ENCODE measurements around the gene ID2. TPM values are rescaled to one million over a fixed set of nuclear protein-coding genes. Genes with fewer than 3 reads are reported as not detected.

Gene ID2
- polyA plus RNA-seq, 1 donor from 2014 or later, result 71.6 TPM

- Histone ChIP-seq H4K20me1 (ENCODE audit: insufficient read depth) (no peaks in the 10 kb centered on the region), H3K27me3 (ENCODE audit: insufficient read depth, low read depth, low read length) (no peaks in the 10 kb centered on the region)
These were observed 38.9 kb downstream of the ID2 start for GRCh38 chr2:8720741-8721140.

GRCh38 chr2:8721410-8721809 is 39.6 kb downstream of the ID2 start:
- no peaks in the 10 kb centered on the region for H3F3A ChIP-seq (ENCODE audit: insufficient read depth, low read length, poor library complexity, severe bottlenecking)
- H3K27me3 ChIP-seq (ENCODE audit: insufficient read depth, low read depth, low read length), result no peaks in the 10 kb centered on the region
- no peaks in the 10 kb centered on the region for H3K36me3 ChIP-seq (ENCODE audit: insufficient read depth, low read length)
- H3K27ac ChIP-seq (ENCODE audit: low read length), result no peak overlapping the region
- no peaks in the 10 kb centered on the region for H3K9me3 ChIP-seq (ENCODE audit: low read length)
- no peak overlapping the region for H2AFZ ChIP-seq (ENCODE audit: low read depth, low read length)
- no peak overlapping the region for H3K4me2 ChIP-seq (ENCODE audit: low read length)
- TF ChIP-seq REST (IDR thresholded peaks at IDR 0.05; ENCODE audit: borderline replicate concordance) (no peak), EP300 (conservative IDR thresholded peaks at IDR 0.05; ENCODE audit: poor library complexity, severe bottlenecking) (no peak), SMC3 (conservative IDR thresholded peaks at IDR 0.05; ENCODE audit: poor library complexity) (no peak)
- H3K79me2 ChIP-seq (replicated peaks; ENCODE audit: insufficient read depth, low read length), result no peaks in the 10 kb centered on the region
- H3K9ac ChIP-seq (ENCODE audit: low read length), result no peak overlapping the region
- no peaks in the 10 kb centered on the region for H3K9me2 ChIP-seq (ENCODE audit: insufficient read depth, low read length)
- H3K4me3 ChIP-seq (ENCODE audit: low read length), result no peak overlapping the region
- H4K20me1 ChIP-seq (ENCODE audit: insufficient read depth), result no peaks in the 10 kb centered on the region

More at GRCh38 chr2:8720741-8721140, 38.9 kb downstream of the ID2 start:
- H3K27ac ChIP-seq (ENCODE audit: low read length), result no peak overlapping the region
- no peaks in the 10 kb centered on the region for H3K36me3 ChIP-seq (ENCODE audit: insufficient read depth, low read length)
- no peaks in the 10 kb centered on the region for H3F3A ChIP-seq (ENCODE audit: insufficient read depth, low read length, poor library complexity, severe bottlenecking)
- H3K9me2 ChIP-seq (ENCODE audit: insufficient read depth, low read length), result no peaks in the 10 kb centered on the region
- H3K9ac ChIP-seq (ENCODE audit: low read length), result no peak overlapping the region
- no peak overlapping the region for H3K4me3 ChIP-seq (ENCODE audit: low read length)
- H3K4me2 ChIP-seq (ENCODE audit: low read length), result no peak overlapping the region
- TF ChIP-seq SMC3 (conservative IDR thresholded peaks at IDR 0.05; ENCODE audit: poor library complexity), result no peak
- no peak for TF ChIP-seq TAF1 (IDR thresholded peaks at IDR 0.05; ENCODE audit: low read depth)
- TF ChIP-seq POLR2AphosphoS5 (IDR thresholded peaks at IDR 0.05), result no peak
- no peak for TF ChIP-seq MXI1 (conservative IDR thresholded peaks at IDR 0.05; ENCODE audit: poor library complexity, severe bottlenecking)
- H3K9me3 ChIP-seq (ENCODE audit: low read length), result no peaks in the 10 kb centered on the region
- H3K79me2 ChIP-seq (replicated peaks; ENCODE audit: insufficient read depth, low read length), result no peaks in the 10 kb centered on the region
- H2AFZ ChIP-seq (ENCODE audit: low read depth, low read length), result no peak overlapping the region

- H3K9ac ChIP-seq (ENCODE audit: low read length), result no peak overlapping the region
- H3K27me3 ChIP-seq (ENCODE audit: insufficient read depth, low read depth, low read length), result no peaks in the 10 kb centered on the region
- H4K20me1 ChIP-seq (ENCODE audit: insufficient read depth), result no peaks in the 10 kb centered on the region
- no peaks in the 10 kb centered on the region for H3K9me3 ChIP-seq (ENCODE audit: low read length)
- H3K9me2 ChIP-seq (ENCODE audit: insufficient read depth, low read length), result no peaks in the 10 kb centered on the region
- no peak overlapping the region for H3K4me2 ChIP-seq (ENCODE audit: low read length)
- no peaks in the 10 kb centered on the region for H3K79me2 ChIP-seq (replicated peaks; ENCODE audit: insufficient read depth, low read length)
- H3K27ac ChIP-seq (ENCODE audit: low read length), result no peak overlapping the region
- TF ChIP-seq SMC3 (conservative IDR thresholded peaks at IDR 0.05; ENCODE audit: poor library complexity) (no peak), POLR2AphosphoS5 (IDR thresholded peaks at IDR 0.05) (no peak), EZH2 (IDR thresholded peaks at IDR 0.05; ENCODE audit: borderline replicate concordance, insufficient read depth, low read length, poor library complexity, severe bottlenecking) (no peak), MXI1 (conservative IDR thresholded peaks at IDR 0.05; ENCODE audit: poor library complexity, severe bottlenecking) (no peak), CTCF (IDR thresholded peaks at IDR 0.05; ENCODE audit: poor library complexity, severe bottlenecking) (no peak), EP300 (conservative IDR thresholded peaks at IDR 0.05; ENCODE audit: poor library complexity, severe bottlenecking) (no peak), RAD21 (conservative IDR thresholded peaks at IDR 0.05) (no peak), TAF1 (IDR thresholded peaks at IDR 0.05; ENCODE audit: low read depth) (no peak), REST (IDR thresholded peaks at IDR 0.05; ENCODE audit: borderline replicate concordance) (no peak)
- no peak overlapping the region for H3K4me3 ChIP-seq (ENCODE audit: low read length)
- H3F3A ChIP-seq (ENCODE audit: insufficient read depth, low read length, poor library complexity, severe bottlenecking), result no peaks in the 10 kb centered on the region
- H2AFZ ChIP-seq (ENCODE audit: low read depth, low read length), result no peak overlapping the region
- H3K36me3 ChIP-seq (ENCODE audit: insufficient read depth, low read length), result no peaks in the 10 kb centered on the region
These were observed 41.1 kb downstream of the ID2 start for GRCh38 chr2:8722986-8723385.

Data from neural cell (in vitro differentiated cells).